Measurements from ENCODE around the gene CARD9.

DNA sequence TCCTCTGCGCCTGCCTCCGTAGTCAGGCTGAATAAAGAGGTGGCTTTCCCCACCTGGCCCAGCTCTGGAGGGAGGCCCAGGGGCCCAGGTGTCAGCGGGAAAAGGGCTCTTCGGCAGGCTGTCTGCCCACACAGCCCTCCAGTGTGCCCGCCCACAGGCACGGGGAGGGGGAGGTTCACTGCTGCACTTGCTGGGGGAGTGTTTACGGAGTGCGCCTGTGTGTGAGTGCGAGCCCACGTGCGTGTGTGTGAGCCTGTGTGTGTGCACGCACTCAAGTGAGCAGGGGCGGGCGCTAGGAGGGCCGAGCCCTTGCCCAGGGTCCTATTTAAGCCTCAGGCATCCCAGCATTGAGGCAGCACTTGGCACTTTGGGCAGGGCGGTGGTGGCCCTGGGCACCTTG lies 20.8 kb downstream of the CARD9 start:
- no peak for TF ChIP-seq CTCF (IDR thresholded peaks at IDR 0.05)
- TF ChIP-seq POLR2A (IDR thresholded peaks at IDR 0.05) = no peak
